GM13977 (cell line): ENCODE measurements around the gene SSTR3.

Experiments
- DNase-seq: peaks from one replicate; pipeline ENCODE4 v3.0.0; 2012; ENCODE audit warnings: low spot score
- in situ Hi-C: fragments of 300-500 bp; cut with MboI; formaldehyde crosslinking; loops from one replicate; pipeline ENCODE4 v1.12.0; 2022; ENCODE audit warnings: low sequenced_read_pairs, low pct_unique_long_range_greater_than_20kb, mixed read lengths, inconsistent platforms; ENCODE audit not compliant: unreplicated experiment
- TF ChIP-seq, protein P1 (sequence below): IDR thresholded peaks from 2 replicates; pipeline ENCODE4 v1.5.1; 2012; ENCODE audit warnings: mild to moderate bottlenecking, control low read depth; ENCODE audit not compliant: insufficient read depth; ENCODE audit errors: extremely low read depth, missing control alignments

The SSTR3 gene

GRCh38 chr22:37192741-37193140 is 19.5 kb downstream of the SSTR3 start:
- in situ Hi-C loops = no loop called here
- TF ChIP-seq, protein P1, sequence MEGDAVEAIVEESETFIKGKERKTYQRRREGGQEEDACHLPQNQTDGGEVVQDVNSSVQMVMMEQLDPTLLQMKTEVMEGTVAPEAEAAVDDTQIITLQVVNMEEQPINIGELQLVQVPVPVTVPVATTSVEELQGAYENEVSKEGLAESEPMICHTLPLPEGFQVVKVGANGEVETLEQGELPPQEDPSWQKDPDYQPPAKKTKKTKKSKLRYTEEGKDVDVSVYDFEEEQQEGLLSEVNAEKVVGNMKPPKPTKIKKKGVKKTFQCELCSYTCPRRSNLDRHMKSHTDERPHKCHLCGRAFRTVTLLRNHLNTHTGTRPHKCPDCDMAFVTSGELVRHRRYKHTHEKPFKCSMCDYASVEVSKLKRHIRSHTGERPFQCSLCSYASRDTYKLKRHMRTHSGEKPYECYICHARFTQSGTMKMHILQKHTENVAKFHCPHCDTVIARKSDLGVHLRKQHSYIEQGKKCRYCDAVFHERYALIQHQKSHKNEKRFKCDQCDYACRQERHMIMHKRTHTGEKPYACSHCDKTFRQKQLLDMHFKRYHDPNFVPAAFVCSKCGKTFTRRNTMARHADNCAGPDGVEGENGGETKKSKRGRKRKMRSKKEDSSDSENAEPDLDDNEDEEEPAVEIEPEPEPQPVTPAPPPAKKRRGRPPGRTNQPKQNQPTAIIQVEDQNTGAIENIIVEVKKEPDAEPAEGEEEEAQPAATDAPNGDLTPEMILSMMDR = no peak
- DNase-seq = no peak

DNA sequence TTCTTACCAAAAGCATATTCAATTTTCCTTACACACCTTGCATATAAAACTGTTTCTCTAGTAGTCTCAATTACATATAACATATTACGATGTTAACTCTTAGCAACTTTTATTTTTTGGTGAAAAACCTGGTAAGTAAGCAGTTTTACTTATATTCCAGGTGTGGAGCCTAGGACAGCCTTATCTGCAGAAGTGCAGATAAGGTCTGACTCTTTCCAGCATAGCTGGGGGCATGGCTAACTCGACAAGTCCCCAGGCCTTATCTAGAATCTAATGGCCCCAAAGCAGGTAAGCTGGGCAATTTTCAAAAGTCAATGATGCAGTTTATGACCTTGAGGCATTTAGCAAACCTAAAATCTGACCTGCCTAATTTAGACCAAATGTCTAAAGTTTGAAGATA is 20.1 kb downstream of the SSTR3 start:
- TF ChIP-seq, protein P1 = no peak
- in situ Hi-C loops = no loop called here
- DNase-seq = no peak

GRCh38 chr22:37190262-37190780 is 22.0 kb downstream of the SSTR3 start:
- DNase-seq = no peak
- in situ Hi-C loops = no loop called here
- TF ChIP-seq, protein P1 = no peak

GRCh38 chr22:37188901-37189466 is 23.3 kb downstream of the SSTR3 start:
- in situ Hi-C loops = no loop called here
- TF ChIP-seq, protein P1 = no peak
- no peak for DNase-seq

DNA sequence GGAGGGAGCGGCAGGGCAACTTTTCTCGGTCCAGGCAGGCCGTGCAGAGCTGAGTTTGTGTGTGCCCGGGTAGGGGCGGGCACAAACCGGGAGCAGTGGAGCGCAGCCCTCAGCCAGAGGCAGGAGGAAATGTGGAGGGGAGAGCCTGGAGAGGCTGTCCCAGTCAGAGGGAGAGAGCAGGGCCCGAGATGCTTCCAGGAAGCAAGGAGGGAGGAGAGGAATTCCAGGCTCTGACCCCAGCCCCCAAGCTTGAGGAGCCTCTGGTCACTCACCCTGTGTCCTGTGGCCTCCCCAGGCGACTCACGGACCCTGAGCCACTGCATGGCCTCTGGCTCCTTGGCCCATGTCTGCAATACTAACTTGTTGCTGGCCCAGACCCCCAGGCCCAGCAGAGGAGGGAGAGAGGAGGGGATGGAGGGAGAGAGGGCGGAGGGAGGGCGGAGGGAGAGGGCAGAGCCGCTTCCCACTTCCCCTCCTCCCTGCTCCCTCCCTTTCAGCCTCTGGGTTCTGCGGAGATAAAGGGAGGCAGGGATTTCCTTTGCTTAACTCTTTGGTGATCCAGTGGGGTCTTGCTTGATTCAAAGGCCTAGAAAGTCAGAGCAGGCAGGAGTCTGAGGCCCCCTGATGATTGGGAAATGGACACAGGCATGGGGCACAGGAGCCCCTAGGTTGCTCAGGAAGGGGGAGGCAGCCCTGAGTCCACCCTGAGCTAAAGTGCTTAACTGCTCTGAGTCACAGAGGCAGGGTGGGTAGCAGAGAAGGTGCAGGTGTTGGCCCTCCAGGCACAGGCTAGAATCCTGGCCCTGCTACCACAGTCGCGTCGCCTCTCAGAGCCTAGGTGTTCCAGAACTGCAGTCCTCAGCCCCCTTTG is 24.2 kb downstream of the SSTR3 start, which contains the start of gene C1QTNF6:
Gene C1QTNF6 (minus strand): TSS at position 357 of the 871 bp plus-strand sequence. CDS start 34 bp downstream, at position 323.
- TF ChIP-seq, protein P1 = no peak
- no peak for DNase-seq
- in situ Hi-C loops = no loop called here

- TF ChIP-seq, protein P1 = no peak
- DNase-seq = no peak
- in situ Hi-C loops = no loop called here
These were observed 24.8 kb downstream of the SSTR3 start for GRCh38 chr22:37187552-37187890.
